Activated naive CD8-positive, alpha-beta T cell treated with anti-CD3 and anti-CD28 coated beads for 36 hours (primary cell): ENCODE results near the gene MDH2. TPM values are rescaled to one million over a fixed set of nuclear protein-coding genes. Genes with fewer than 3 reads are reported as not detected.
"Not testable (repeated sequence)": the region's sequence is repeated elsewhere in the genome, so short reads cannot be mapped to it uniquely, and the experiment has no call there.

Experiments used
- DNase-seq: peaks from one replicate; pipeline ENCODE4 v3.0.0; 2021
- H3K27ac Mint-ChIP-seq: one replicate; pipeline ENCODE4 v1.8.0; 2022; ENCODE audit warnings: mild to moderate bottlenecking, moderate library complexity, mixed read lengths
- H3K27me3 Mint-ChIP-seq: one replicate; pipeline ENCODE4 v1.8.0; 2022; ENCODE audit warnings: mild to moderate bottlenecking, mixed read lengths
- H3K36me3 Mint-ChIP-seq: one replicate; pipeline ENCODE4 v1.8.0; 2021; ENCODE audit warnings: mild to moderate bottlenecking, mixed read lengths
- H3K4me1 Mint-ChIP-seq: one replicate; pipeline ENCODE4 v1.8.0; 2021; ENCODE audit warnings: mixed read lengths
- H3K4me3 Mint-ChIP-seq: one replicate; pipeline ENCODE4 v1.8.0; 2022; ENCODE audit warnings: mild to moderate bottlenecking, moderate library complexity, mixed read lengths
- H3K9me3 Mint-ChIP-seq: one replicate; pipeline ENCODE4 v1.8.0; 2022; ENCODE audit warnings: mixed read lengths
- total RNA-seq, 2 experiments: library from RNA; stranded (reverse); gene quantifications; one replicate each; pipeline ENCODE4 v1.2.3, GENCODE V29; 2021

The MDH2 gene
- total RNA-seq, 2 experiments from 2014 or later: 304 to 310 TPM

DNA sequence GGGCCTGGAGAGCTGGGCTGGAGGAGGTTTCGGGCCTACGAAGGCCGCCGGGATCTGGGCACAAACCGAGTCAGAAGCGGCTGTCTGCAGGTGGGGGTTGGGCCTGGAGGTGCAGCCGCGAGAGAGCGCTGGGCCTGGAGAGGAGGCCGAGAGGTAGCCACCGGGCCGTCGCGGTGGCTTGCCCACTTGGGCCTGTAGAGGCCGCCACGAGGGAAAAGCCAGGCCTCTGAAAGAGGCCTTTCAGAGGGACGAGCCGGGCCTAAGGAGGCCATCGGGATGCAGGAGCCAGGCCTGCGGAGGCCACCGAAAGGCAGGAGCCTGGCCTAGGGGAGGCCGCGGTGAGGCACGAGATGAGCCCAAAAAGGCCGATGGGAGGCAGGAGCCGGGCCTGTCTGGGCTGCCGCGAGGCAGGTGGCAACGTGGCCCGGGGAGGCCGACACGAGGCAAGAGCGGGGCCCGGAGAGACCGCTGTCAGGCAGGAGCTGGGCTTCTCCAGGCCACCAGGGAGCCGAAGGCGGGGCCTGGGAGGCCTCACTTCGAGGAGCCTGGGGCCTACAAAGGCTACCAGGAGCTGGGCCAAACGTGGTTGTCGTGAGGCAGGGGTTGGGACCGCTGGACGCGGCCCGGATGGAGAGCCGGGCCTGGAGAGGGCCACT, 25.6 kb downstream of the MDH2 start:
- Mint-ChIP-seq H3K27ac (no peak overlapping the region), H3K27me3 (no peaks in the 10 kb centered on the region), H3K4me1 (peaks cover 8% of the 10 kb centered on the region), H3K9me3 (peaks cover 8% of the 10 kb centered on the region), H3K36me3 (peaks cover 3% of the 10 kb centered on the region), H3K4me3 (no peak overlapping the region)
- DNase-seq: no peak

- Mint-ChIP-seq H3K27ac (no peak overlapping the region), H3K4me1 (peaks cover 8% of the 10 kb centered on the region), H3K4me3 (no peak overlapping the region), H3K27me3 (no peaks in the 10 kb centered on the region), H3K36me3 (peaks cover 3% of the 10 kb centered on the region), H3K9me3 (peaks cover 8% of the 10 kb centered on the region)
- no peak for DNase-seq
Observed at GRCh38 chr7:76074306-76074971, 26.5 kb downstream of the MDH2 start.

- Mint-ChIP-seq H3K27ac (no peak overlapping the region), H3K36me3 (peaks cover 3% of the 10 kb centered on the region), H3K9me3 (peaks cover 8% of the 10 kb centered on the region), H3K27me3 (no peaks in the 10 kb centered on the region), H3K4me3 (no peak overlapping the region), H3K4me1 (peaks cover 8% of the 10 kb centered on the region)
- DNase-seq: no peak
Observed at GRCh38 chr7:76074972-76075370, 27.1 kb downstream of the MDH2 start.

- Mint-ChIP-seq H3K27ac (no peak overlapping the region), H3K4me3 (no peak overlapping the region), H3K27me3 (no peaks in the 10 kb centered on the region), H3K4me1 (peaks cover 8% of the 10 kb centered on the region), H3K36me3 (peaks cover 3% of the 10 kb centered on the region), H3K9me3 (peaks cover 8% of the 10 kb centered on the region)
- no peak for DNase-seq
Observed at GRCh38 chr7:76076995-76077394, 29.1 kb downstream of the MDH2 start.

- Mint-ChIP-seq H3K27ac (no peak overlapping the region), H3K4me1 (peaks cover 8% of the 10 kb centered on the region), H3K27me3 (no peaks in the 10 kb centered on the region), H3K4me3 (no peak overlapping the region), H3K9me3 (peaks cover 8% of the 10 kb centered on the region), H3K36me3 (peaks cover 3% of the 10 kb centered on the region)
- DNase-seq: no peak
Observed at GRCh38 chr7:76077435-76077834, 29.5 kb downstream of the MDH2 start.

DNA sequence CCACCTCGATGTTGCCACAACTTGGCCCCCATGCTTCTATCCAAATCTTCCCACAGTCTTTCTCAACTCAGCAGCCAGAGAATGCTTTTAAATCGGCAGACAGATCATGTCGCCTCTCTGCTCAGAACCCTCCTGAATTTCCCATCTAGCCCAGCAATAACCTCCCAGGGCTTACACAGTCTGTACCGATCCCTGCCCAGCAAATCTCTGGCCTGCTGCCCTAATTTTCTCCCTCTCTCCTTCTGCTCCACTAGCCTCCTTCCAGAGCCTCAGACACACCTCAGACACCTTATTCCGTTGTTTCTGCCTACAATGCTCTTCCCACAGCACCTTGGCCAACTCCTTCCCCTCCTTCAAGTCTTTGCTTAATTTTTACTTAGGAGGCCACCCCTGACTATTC, 32.3 kb downstream of the MDH2 start:
- Mint-ChIP-seq H3K9me3 (peaks cover 4% of the 10 kb centered on the region), H3K27ac (no peak overlapping the region), H3K4me3 (no peak overlapping the region), H3K4me1 (peaks cover 8% of the 10 kb centered on the region), H3K36me3 (peaks cover 3% of the 10 kb centered on the region), H3K27me3 (peaks cover 4% of the 10 kb centered on the region)
- no peak for DNase-seq

GRCh38 chr7:76084115-76084514, 36.2 kb downstream of the MDH2 start:
- H3K9me3 Mint-ChIP-seq, H3K36me3 Mint-ChIP-seq, H3K27ac Mint-ChIP-seq, H3K4me3 Mint-ChIP-seq, H3K4me1 Mint-ChIP-seq, DNase-seq, H3K27me3 Mint-ChIP-seq: not testable (repeated sequence)

GRCh38 chr7:76086070-76086469, 38.2 kb downstream of the MDH2 start:
- Mint-ChIP-seq H3K27ac (no peak overlapping the region), H3K4me1 (no peaks in the 10 kb centered on the region), H3K9me3 (no peaks in the 10 kb centered on the region), H3K4me3 (no peak overlapping the region), H3K27me3 (peaks cover 4% of the 10 kb centered on the region), H3K36me3 (no peaks in the 10 kb centered on the region)
- DNase-seq: no peak

GRCh38 chr7:76087362-76087791, 39.5 kb downstream of the MDH2 start:
- H3K27me3 Mint-ChIP-seq, H3K4me3 Mint-ChIP-seq, H3K9me3 Mint-ChIP-seq, H3K27ac Mint-ChIP-seq, DNase-seq, H3K36me3 Mint-ChIP-seq, H3K4me1 Mint-ChIP-seq: not testable (repeated sequence)

- DNase-seq: no peak
- no peak overlapping the region for H3K27ac Mint-ChIP-seq
- H3K36me3 Mint-ChIP-seq: no peaks in the 10 kb centered on the region
- H3K4me1 Mint-ChIP-seq: no peaks in the 10 kb centered on the region
- H3K27me3 Mint-ChIP-seq: no peaks in the 10 kb centered on the region
- no peak overlapping the region for H3K4me3 Mint-ChIP-seq
- no peaks in the 10 kb centered on the region for H3K9me3 Mint-ChIP-seq
Observed at GRCh38 chr7:76089865-76090475, 42.1 kb downstream of the MDH2 start.

DNA sequence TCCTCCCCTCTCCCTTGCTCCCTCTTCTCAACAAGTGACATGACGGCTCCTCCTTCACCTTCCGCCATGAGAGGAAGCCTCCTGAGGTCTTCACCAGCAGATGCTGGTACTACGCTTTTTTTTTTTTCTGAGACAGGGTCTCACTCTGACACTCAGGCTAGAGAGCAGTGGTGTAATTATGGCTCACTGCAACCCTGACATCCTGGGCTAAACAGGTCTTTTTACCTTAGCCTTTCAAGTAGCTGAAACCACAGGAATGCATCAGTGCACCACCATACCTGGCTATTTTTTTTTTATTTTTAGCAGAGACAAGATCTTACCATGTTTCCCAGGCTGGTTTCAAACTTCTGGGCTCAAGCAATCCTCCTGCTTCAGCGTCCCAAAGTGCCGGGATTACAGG, 43.6 kb downstream of the MDH2 start:
- H3K4me1 Mint-ChIP-seq: no peaks in the 10 kb centered on the region
- no peak overlapping the region for H3K27ac Mint-ChIP-seq
- H3K9me3 Mint-ChIP-seq: no peaks in the 10 kb centered on the region
- H3K4me3 Mint-ChIP-seq: no peak overlapping the region
- no peak for DNase-seq
- no peaks in the 10 kb centered on the region for H3K36me3 Mint-ChIP-seq
- no peaks in the 10 kb centered on the region for H3K27me3 Mint-ChIP-seq

DNA sequence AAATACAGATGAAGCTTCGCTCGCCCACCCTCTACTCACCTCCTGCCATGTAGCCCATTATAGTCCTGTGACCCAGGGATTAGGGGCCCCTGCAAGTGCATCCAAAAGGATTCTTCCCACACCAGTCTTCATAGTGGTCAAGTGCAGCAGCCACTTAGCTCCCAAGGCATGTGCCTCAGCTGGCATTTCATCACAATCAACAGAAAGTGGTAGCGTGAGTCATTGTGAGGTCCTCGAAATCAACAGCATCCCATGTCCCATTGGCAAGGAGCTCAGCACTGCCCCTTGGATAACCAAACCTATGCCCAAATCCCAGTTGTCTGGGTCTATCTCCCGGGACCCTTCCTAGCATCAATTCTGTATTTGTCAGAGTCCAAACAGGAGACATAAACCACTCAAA, 45.6 kb downstream of the MDH2 start:
- H3K4me1 Mint-ChIP-seq, H3K4me3 Mint-ChIP-seq, H3K36me3 Mint-ChIP-seq, H3K27ac Mint-ChIP-seq, H3K27me3 Mint-ChIP-seq, DNase-seq, H3K9me3 Mint-ChIP-seq: not testable (repeated sequence)

- H3K27me3 Mint-ChIP-seq, H3K27ac Mint-ChIP-seq, H3K36me3 Mint-ChIP-seq, DNase-seq, H3K4me1 Mint-ChIP-seq, H3K9me3 Mint-ChIP-seq, H3K4me3 Mint-ChIP-seq: not testable (repeated sequence)
Observed at GRCh38 chr7:76094326-76094725, 46.4 kb downstream of the MDH2 start.

- no peaks in the 10 kb centered on the region for H3K9me3 Mint-ChIP-seq
- no peaks in the 10 kb centered on the region for H3K27me3 Mint-ChIP-seq
- H3K27ac Mint-ChIP-seq: no peak overlapping the region
- no peaks in the 10 kb centered on the region for H3K36me3 Mint-ChIP-seq
- DNase-seq: no peak
- H3K4me1 Mint-ChIP-seq: no peaks in the 10 kb centered on the region
- no peak overlapping the region for H3K4me3 Mint-ChIP-seq
Observed at GRCh38 chr7:76095908-76096307, 48.0 kb downstream of the MDH2 start.

DNA sequence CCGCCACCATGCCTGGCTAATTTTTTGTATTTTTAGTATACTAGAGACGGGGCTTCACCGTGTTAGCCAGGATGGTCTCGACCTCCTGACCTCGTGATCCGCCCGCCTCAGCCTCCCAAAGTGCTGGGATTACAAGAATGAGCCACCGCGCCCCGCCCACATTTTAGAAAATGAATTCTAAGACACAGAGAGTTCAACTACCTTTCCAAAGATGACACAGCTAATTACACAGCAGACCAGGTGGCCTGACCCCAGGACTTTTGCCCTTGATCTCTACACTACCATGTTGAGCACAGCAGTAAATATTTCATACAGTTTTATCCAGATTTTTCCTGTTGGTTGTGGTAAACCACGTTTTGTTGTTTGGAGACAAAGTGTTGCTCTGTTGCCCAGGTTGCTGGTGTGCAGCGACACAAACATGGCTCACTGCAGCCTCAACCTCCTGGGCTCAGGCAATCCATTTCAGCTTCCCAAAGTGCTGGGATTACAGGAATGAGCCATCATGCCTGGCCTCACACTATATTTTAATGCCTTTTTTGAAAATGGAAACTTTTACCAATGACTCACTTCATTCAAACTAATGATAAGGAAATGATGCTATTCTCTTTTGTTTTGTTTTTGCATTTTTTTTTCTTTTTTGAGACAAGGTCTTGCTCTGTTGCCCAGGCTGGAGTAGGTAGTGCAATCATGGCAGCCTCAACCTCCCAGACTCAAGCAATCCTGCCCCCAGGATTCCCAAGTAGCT, 54.0 kb downstream of the MDH2 start:
- H3K4me1 Mint-ChIP-seq, H3K27me3 Mint-ChIP-seq, H3K4me3 Mint-ChIP-seq, H3K36me3 Mint-ChIP-seq, H3K27ac Mint-ChIP-seq, DNase-seq, H3K9me3 Mint-ChIP-seq: not testable (repeated sequence)
